SKM-1 (cell line): ENCODE results near the gene LHX4.

ENCODE experiments used
- DNase-seq: peaks from one replicate; lab custom pipeline; 2025; ENCODE audit not compliant: unreplicated experiment; lab: John Stamatoyannopoulos, UW

Gene LHX4

GRCh38 chr1:180256341-180257027 lies 26.4 kb downstream of the LHX4 start:
- DNase-seq = no peak

- no peak for DNase-seq
These were observed 26.9 kb downstream of the LHX4 start for GRCh38 chr1:180257028-180257386.

- DNase-seq = no peak
These were observed 27.4 kb downstream of the LHX4 start for GRCh38 chr1:180257486-180257885.

- no peak for DNase-seq
These were observed 28.2 kb downstream of the LHX4 start for GRCh38 chr1:180258290-180258689.

GRCh38 chr1:180258935-180259334 lies 28.9 kb downstream of the LHX4 start:
- DNase-seq = no peak

- no peak for DNase-seq
These were observed 29.6 kb downstream of the LHX4 start for GRCh38 chr1:180259431-180260338.

- DNase-seq = no peak
These were observed 30.5 kb downstream of the LHX4 start for GRCh38 chr1:180260541-180260940.

GRCh38 chr1:180261030-180261429 lies 31.0 kb downstream of the LHX4 start:
- no peak for DNase-seq

GRCh38 chr1:180261524-180262155 lies 31.6 kb downstream of the LHX4 start:
- no peak for DNase-seq

GRCh38 chr1:180262628-180263488 lies 32.8 kb downstream of the LHX4 start:
- DNase-seq = no peak

GRCh38 chr1:180264595-180264994 lies 34.5 kb downstream of the LHX4 start:
- no peak for DNase-seq

- no peak for DNase-seq
These were observed 35.1 kb downstream of the LHX4 start for GRCh38 chr1:180265201-180265600.

- DNase-seq = no peak
These were observed 35.8 kb downstream of the LHX4 start for GRCh38 chr1:180265871-180266270.

- no peak for DNase-seq
These were observed 36.5 kb downstream of the LHX4 start for GRCh38 chr1:180266275-180267210.

GRCh38 chr1:180267211-180267561 lies 37.1 kb downstream of the LHX4 start:
- no peak for DNase-seq

- no peak for DNase-seq
These were observed 37.9 kb downstream of the LHX4 start for GRCh38 chr1:180267761-180268555.

GRCh38 chr1:180268556-180269075 lies 38.6 kb downstream of the LHX4 start:
- no peak for DNase-seq

GRCh38 chr1:180269645-180270529 lies 39.8 kb downstream of the LHX4 start:
- DNase-seq = no peak
